Gastrocnemius medialis (tissue), 4 donors: ENCODE measurements around the gene MED13.

Experiments
- CTCF ChIP-seq, 5 experiments: fragments of 450-650 bp in 3 of 5; fragments of 200-600 bp in 2 of 5; sonication (generic) in 2 of 5; IDR thresholded peaks in 4 of 5; conservative IDR thresholded peaks in 1 of 5; 1 replicate in 4 of 5; 2 replicates in 1 of 5; pipeline ENCODE4 v1.5.1; 2016 to 2019; ENCODE audit warnings: antibody characterized with exemption in 5 of 5, mild to moderate bottlenecking in 3 of 5, moderate library complexity in 3 of 5
- POLR2A ChIP-seq, 2 donors: fragments of 450-650 bp; IDR thresholded peaks; one replicate each; pipeline ENCODE4 v1.6.1; 2017; ENCODE audit warnings: antibody characterized with exemption in 2 of 2, mild to moderate bottlenecking in 2 of 2, moderate library complexity in 2 of 2

DNA sequence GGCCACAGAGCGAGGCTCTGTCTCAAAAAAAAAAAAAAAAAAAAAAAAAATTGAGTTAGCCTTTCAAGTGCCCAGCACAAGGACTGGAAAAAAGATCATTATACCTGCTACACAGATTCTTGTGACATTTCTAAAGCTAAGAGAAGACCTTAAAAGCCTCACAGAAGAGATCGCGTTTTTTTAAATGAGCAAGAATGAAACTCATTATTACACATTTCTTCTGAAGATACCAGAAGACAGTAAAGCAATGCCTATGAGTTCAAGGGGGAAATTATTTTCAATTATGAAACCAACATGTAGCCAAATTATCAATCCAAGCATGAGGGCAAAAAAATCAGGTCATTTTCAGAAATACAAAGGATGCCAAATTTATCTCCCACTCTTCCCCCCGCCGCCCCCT is 56.8 kb downstream of the MED13 start:
- TF ChIP-seq CTCF (IDR thresholded peaks at IDR 0.05 in 4 of 5, conservative IDR thresholded peaks at IDR 0.05 in 1 of 5), result no peak
- no peak for TF ChIP-seq POLR2A (IDR thresholded peaks at IDR 0.05)
